Heart left ventricle (tissue), 16 donors: ENCODE measurements around the gene KIF26A. TPM values are rescaled to one million over a fixed set of nuclear protein-coding genes. Genes with fewer than 3 reads are reported as not detected.

Source experiments
- ATAC-seq, 4 donors: fragments of 200-7000 bp; cut with Tn5 transposase; one replicate each; pipeline ENCODE4 v1.9.1; 2020 to 2022; ENCODE audit warnings: moderate library complexity in 4 of 4, mild to moderate bottlenecking in 3 of 4, moderate number of reproducible peaks in 1 of 4
- DNase-seq, 5 donors: peaks; one replicate each; pipeline ENCODE4 v3.0.0-alpha.2; 2020
- H3K27ac ChIP-seq, 12 donors: fragments of 200-600 bp; sonication (generic) in 4 of 12; one replicate each; pipeline versions ENCODE4 v1.5.0 to v1.8.0; 2016 to 2022; ENCODE audit warnings: mild to moderate bottlenecking in 2 of 12
- H3K27me3 ChIP-seq, 9 donors: fragments of 200-600 bp; sonication (generic) in 2 of 9; one replicate each; pipeline versions ENCODE4 v1.5.1 to v1.8.0; 2016 to 2022; ENCODE audit warnings: mild to moderate bottlenecking in 3 of 9
- H3K36me3 ChIP-seq, 9 donors: fragments of 200-600 bp; sonication (generic) in 2 of 9; one replicate each; pipeline versions ENCODE4 v1.5.0 to v1.8.0; 2018 to 2022; ENCODE audit warnings: mild to moderate bottlenecking in 2 of 9
- H3K4me1 ChIP-seq, 12 donors: fragments of 200-600 bp; sonication (generic) in 4 of 12; one replicate each; pipeline versions ENCODE4 v1.5.0 to v1.8.0; 2016 to 2022; ENCODE audit warnings: mild to moderate bottlenecking in 3 of 12
- H3K4me3 ChIP-seq, 12 donors: fragments of 200-600 bp; sonication (generic) in 4 of 12; one replicate each; pipeline versions ENCODE4 v1.5.0 to v1.8.0; 2017 to 2022; ENCODE audit warnings: mild to moderate bottlenecking in 9 of 12, moderate library complexity in 4 of 12
- H3K9me3 ChIP-seq, 12 donors: fragments of 200-600 bp; sonication (generic) in 4 of 12; one replicate each; pipeline versions ENCODE4 v1.5.0 to v1.8.0; 2016 to 2022; ENCODE audit warnings: mild to moderate bottlenecking in 1 of 12
- CTCF ChIP-seq, 12 donors: fragments of 200-600 bp; sonication (generic) in 4 of 12; IDR thresholded peaks; one replicate each; pipeline versions ENCODE4 v1.5.0 to v1.8.0; 2018 to 2022; ENCODE audit warnings: antibody characterized with exemption in 12 of 12, mild to moderate bottlenecking in 5 of 12
- POLR2A ChIP-seq, 2 donors: fragments of 450-650 bp; IDR thresholded peaks; one replicate each; pipeline ENCODE4 v1.6.1; 2017; ENCODE audit warnings: antibody characterized with exemption in 2 of 2, mild to moderate bottlenecking in 2 of 2, moderate library complexity in 2 of 2
- WGBS, 4 donors: extraction: QIAGEN DNeasy Blood & Tissue Kit in 2 of 4; methylation state at CpG; one replicate each; pipeline versions ENCODE4 v1.1.5 to v1.1.7; 2013 to 2018; 5-methylcytosine and 5-hydroxymethylcytosine counted together
- intact Hi-C, 10 donors: fragments of 100-400 bp; cut with DNase I; formaldehyde crosslinking; loops; one replicate each; pipeline versions ENCODE4 v1.11.1 to v1.14.2; 2022
- polyA plus RNA-seq, 2 donors: library from polyadenylated mRNA; stranded (reverse); fragments of 200-250 nt; gene quantifications; one replicate each; pipeline ENCODE4 v1.2.3, GENCODE V29; 2013
- total RNA-seq, 9 donors: library from RNA; depleted of rRNA in 2 of 9; stranded (reverse); fragments of >200 nt in 2 of 9; fragmentation: NEBNext Ultra II Directional in 3 of 9; extraction: Animal tissue kit (Norgen Biotek cat#: 25700) in 3 of 9; gene quantifications; one replicate each; pipeline versions ENCODE4 v1.1.0 to v1.2.4, GENCODE V29; 2016 to 2023
- donor health status: ischemic (EF 13 %, LVEDD 7.1; RV severe dilation, severe dysfunction).
- donor health status: healthy with polysubstance abuse.
- donor health status: DM: no; HTN: yes; CAD: no.
- donor health status: DM: no; HTN: no; CAD: no.
- donor health status: ischemic (EF 25% LVEDD 6.9; RV normal size, moderate dysfunction).
- donor health status: ischemic (EF 25% LVEDD 5.7; RV mildly dilated, moderate dysfunction).
- donor health status: healthy.
- donor health status: DM: yes; HTN: yes; CAD: no.
- donor health status: ischemic (EF 35%, LVEDD 5.7; RV mildly dilated, moderate dysfunction).
- donor health status: nonischemic (EF 11% LVEDD 7.7; RV severe dilation, severe dysfunction).
- donor health status: DM: yes; HTN: yes; CAD: no.
- donor health status: PGD.
- donor health status: ischemic (EF 29% LVEDD 5.4; RV normal size, mild dysfunction).
- donor health status: nonischemic (EF 23%, LVEDD 6.1; RV moderate dilation, normal function).

The KIF26A gene
- total and polyA plus RNA-seq, 11 donors, result 4.9 to 12.6 (median 7.8) TPM

DNA sequence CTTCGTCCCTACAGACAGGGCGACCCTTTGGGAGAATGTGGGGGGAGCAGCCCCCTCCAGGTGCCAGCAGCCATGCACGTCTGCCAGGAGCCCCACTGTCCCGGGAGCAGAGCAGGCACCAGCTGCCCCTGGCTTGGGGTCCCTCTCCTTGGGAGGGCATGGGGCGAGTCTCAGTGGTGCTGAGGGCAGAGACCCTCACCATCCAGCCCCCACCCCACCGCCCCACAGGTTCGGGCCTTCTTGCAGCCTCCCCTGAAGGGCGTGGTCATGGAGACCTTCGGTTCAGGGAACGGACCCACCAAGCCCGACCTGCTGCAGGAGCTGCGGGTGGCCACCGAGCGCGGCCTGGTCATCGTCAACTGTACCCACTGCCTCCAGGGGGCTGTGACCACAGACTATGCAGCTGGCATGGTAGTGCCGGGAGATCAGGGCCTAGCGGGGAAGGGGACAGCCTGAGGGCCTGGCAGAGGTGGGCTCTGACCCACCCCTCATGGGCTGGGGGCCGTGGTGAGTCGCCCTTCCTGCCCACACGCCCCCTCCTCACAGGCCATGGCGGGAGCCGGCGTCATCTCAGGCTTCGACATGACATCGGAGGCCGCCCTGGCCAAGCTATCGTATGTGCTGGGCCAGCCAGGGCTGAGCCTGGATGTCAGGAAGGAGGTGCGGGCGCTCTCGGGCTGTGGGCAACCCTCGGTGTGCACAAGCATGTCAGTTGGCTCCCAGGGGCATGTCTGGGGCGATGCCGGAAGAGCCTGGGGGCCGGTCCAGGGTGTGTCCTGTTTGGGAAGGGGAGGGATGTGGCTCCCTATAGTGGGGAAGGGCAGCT is 34.1 kb upstream of the KIF26A start:
- Histone ChIP-seq H3K36me3 (no peaks in the 10 kb centered on the region), H3K4me3 (no peak overlapping the region), H3K4me1 (no peaks in the 10 kb centered on the region), H3K27ac (no peak overlapping the region), H3K9me3 (no peaks in the 10 kb centered on the region), H3K27me3 (peaks cover 0 to 13% (median 0%) of the 10 kb centered on the region in 9 donors)
- 53 to 74% (median 67%) methylated on average over 14 to 35 of the region's 35 CpGs for WGBS, 4 donors
- peak in 3 of 5 donors; percentile 22 to 49 (median 23) for DNase-seq
- no peak for TF ChIP-seq POLR2A (IDR thresholded peaks at IDR 0.05)
- no peak for TF ChIP-seq CTCF (IDR thresholded peaks at IDR 0.05)
- intact Hi-C loops, result no loop called here
- no peak for ATAC-seq

DNA sequence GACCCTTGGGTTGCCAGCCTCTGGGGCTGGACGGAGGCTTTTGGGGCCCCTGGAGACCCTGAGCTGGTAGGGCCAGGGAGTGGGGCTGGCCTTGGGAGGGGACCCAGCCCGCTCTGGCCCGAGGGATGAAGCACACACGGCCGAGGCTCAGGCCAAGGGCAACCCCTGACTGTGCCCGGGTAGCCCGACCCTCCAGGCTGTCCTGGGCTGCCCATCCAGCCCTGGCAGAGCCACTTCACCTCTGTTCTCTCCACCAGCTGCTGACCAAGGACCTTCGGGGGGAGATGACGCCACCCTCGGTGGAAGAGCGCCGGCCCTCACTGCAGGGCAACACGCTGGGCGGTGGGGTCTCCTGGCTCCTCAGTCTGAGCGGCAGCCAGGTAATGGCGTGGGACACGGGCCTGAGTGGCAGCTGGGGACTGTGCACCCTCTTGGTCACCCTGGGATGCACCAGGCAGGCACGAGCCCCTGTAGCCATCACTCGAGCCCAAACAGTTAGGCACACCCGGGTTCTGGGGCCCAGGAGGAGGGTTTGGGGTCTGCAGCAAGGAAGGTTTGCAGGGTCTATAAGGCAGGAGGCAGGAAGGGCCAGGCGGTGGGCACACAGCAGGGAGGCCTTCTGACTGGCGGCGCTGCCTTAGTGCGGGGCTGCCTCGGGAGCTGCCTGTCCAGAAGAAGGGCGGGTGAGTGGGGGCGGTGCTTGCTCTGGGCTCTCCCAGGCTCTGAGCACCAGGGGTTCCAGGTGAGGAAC is 33.1 kb upstream of the KIF26A start:
- Histone ChIP-seq H3K9me3 (no peaks in the 10 kb centered on the region), H3K4me3 (no peak overlapping the region), H3K36me3 (no peaks in the 10 kb centered on the region), H3K4me1 (no peaks in the 10 kb centered on the region), H3K27ac (no peak overlapping the region), H3K27me3 (peaks cover 0 to 13% (median 0%) of the 10 kb centered on the region in 9 donors)
- ATAC-seq, result no peak
- intact Hi-C loops, result no loop called here
- WGBS, 4 donors, result 73 to 84% (median 83%) methylated on average over 21 to 27 of the region's 27 CpGs
- DNase-seq, result peak in 3 of 5 donors; percentile 8 to 54 (median 16)
- TF ChIP-seq POLR2A (IDR thresholded peaks at IDR 0.05) (no peak), CTCF (IDR thresholded peaks at IDR 0.05) (no peak)

DNA sequence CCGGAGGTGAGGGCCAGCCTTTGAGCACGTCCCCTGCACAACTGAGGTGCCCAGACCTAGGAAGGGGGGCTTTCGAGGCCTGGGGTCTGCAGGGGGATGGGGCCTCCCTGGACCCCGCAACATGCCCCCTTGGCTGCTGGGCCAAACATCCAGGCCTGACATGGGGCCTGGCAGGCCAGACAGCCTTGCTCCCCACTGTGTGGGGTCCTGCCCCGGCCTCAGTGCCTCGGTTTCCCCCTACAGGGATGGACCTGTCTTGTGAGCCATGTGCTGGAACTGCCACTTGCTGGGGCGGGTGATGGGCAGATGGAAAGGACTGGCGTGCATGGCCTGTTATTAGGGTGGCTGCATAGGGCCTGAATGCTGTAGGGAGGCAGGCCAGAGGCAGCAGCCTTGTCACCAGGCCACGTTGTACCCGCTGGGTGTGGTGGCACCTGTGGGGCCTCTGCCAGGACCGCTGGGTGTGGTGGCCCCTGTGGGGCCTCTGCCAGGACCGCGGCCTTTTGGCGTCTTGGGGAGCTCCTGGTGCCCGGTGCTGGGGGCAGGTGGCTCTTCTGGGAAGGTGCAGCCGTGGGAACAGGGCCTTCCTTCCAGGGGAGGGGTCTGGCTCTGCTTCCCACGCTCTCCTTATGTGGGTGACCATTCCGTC is 32.4 kb upstream of the KIF26A start:
- WGBS, 4 donors, result 78 to 84% (median 82%) methylated on average over 10 to 18 of the region's 18 CpGs
- Histone ChIP-seq H3K4me3 (no peak overlapping the region), H3K27ac (no peak overlapping the region), H3K27me3 (peaks cover 0 to 13% (median 0%) of the 10 kb centered on the region in 9 donors), H3K36me3 (no peaks in the 10 kb centered on the region), H3K9me3 (no peaks in the 10 kb centered on the region), H3K4me1 (no peaks in the 10 kb centered on the region)
- intact Hi-C loops, result no loop called here
- ATAC-seq, result no peak
- DNase-seq, result peak in 3 of 5 donors; percentile 15 to 40 (median 18)
- TF ChIP-seq CTCF (IDR thresholded peaks at IDR 0.05) (no peak), POLR2A (IDR thresholded peaks at IDR 0.05) (no peak)
